Adrenal gland (tissue), 12 donors: ENCODE results near the gene BUD31. TPM values are rescaled to one million over a fixed set of nuclear protein-coding genes. Genes with fewer than 3 reads are reported as not detected.

Source experiments
- DNase-seq, 7 donors: peaks; one replicate each; pipeline ENCODE4 v3.0.0-alpha.2; 2019 to 2020
- H3K27ac ChIP-seq, 5 donors: fragments of 200-600 bp; sonication (generic) in 4 of 5; 1 replicate in 3 of 5; 2 replicates in 2 of 5; pipeline versions ENCODE4 v1.5.1 to v1.8.0; 2016 to 2020; ENCODE audit warnings: mild to moderate bottlenecking in 1 of 5
- H3K27me3 ChIP-seq: fragments of 200-600 bp; 2 replicates; pipeline ENCODE4 v1.8.0; 2021
- H3K36me3 ChIP-seq, 2 donors: fragments of 200-600 bp; replicated peaks in 1 of 2; 1 replicate in 1 of 2; 2 replicates in 1 of 2; pipeline versions ENCODE4 v1.5.1 to v1.8.0; 2018 to 2022
- H3K4me1 ChIP-seq, 2 donors: fragments of 200-600 bp; replicated peaks in 1 of 2; 1 replicate in 1 of 2; 2 replicates in 1 of 2; pipeline versions ENCODE4 v1.5.1 to v1.8.0; 2018 to 2021
- H3K4me3 ChIP-seq, 4 donors: fragments of 200-600 bp; sonication (generic) in 3 of 4; one replicate each; pipeline ENCODE4 v1.5.1; 2016 to 2018
- H3K9me3 ChIP-seq, 3 donors: fragments of 200-600 bp; sonication (generic) in 1 of 3; replicated peaks in 1 of 3; 1 replicate in 2 of 3; 2 replicates in 1 of 3; pipeline versions ENCODE4 v1.5.1 to v1.8.0; 2016 to 2021
- CTCF ChIP-seq, 6 experiments: fragments of 450-650 bp in 4 of 6; fragments of 200-600 bp in 2 of 6; sonication (generic) in 1 of 6; IDR thresholded peaks; 1 replicate in 5 of 6; 2 replicates in 1 of 6; pipeline versions ENCODE4 v1.5.1 to v1.8.0; 2016 to 2021; ENCODE audit warnings: antibody characterized with exemption in 6 of 6, mild to moderate bottlenecking in 2 of 6, moderate library complexity in 1 of 6
- POLR2A ChIP-seq, 2 donors: fragments of 450-650 bp; IDR thresholded peaks; one replicate each; pipeline ENCODE4 v1.6.1; 2017; ENCODE audit warnings: antibody characterized with exemption in 2 of 2, mild to moderate bottlenecking in 2 of 2, moderate library complexity in 1 of 2
- WGBS, 4 donors: extraction: QIAGEN DNeasy Blood & Tissue Kit in 2 of 4; methylation state at CpG; one replicate each; pipeline versions ENCODE4 v1.1.5 to v1.1.7; 2013 to 2017; 5-methylcytosine and 5-hydroxymethylcytosine counted together
- intact Hi-C, 2 donors: fragments of 100-400 bp; cut with DNase I; formaldehyde crosslinking; loops; one replicate each; pipeline versions ENCODE4 v1.14.1 to v1.15.0; 2022 to 2023
- polyA plus RNA-seq, 3 donors: library from polyadenylated mRNA; stranded (reverse); fragments of 200-250 nt in 2 of 3; fragments of 350-450 nt in 1 of 3; fragmentation: Illumina TruSeq in 1 of 3; extraction: RNeasy Lipid Tissue Mini Kit (QIAGEN cat#74804) in 1 of 3; gene quantifications; one replicate each; pipeline ENCODE4 v1.2.3, GENCODE V29; 2013 to 2014
- total RNA-seq, 9 donors: library from RNA; depleted of rRNA in 4 of 9; stranded (reverse); fragments of >200 nt in 4 of 9; fragments of 120-200 nt in 1 of 9; fragmentation: NEBNext Ultra II Directional in 1 of 9; extraction: Animal tissue kit (Norgen Biotek cat#: 25700) in 1 of 9; gene quantifications; one replicate each; pipeline versions ENCODE4 v1.1.0 to v1.2.4, GENCODE V29; 2013 to 2023
- donor health status: healthy with polysubstance abuse.
- donor health status: Bipolar disorder and iron deficiency.
- donor health status: DM: yes; HTN: yes; CAD: no.
- donor health status: DM: no; HTN: no; CAD: no.
- donor health status: DM: no; HTN: no; CAD: no.
- donor health status: DM: yes; HTN: yes; CAD: no.

The BUD31 gene
- total and polyA plus RNA-seq, 12 donors = 59.0 to 287 (median 86.7) TPM

DNA sequence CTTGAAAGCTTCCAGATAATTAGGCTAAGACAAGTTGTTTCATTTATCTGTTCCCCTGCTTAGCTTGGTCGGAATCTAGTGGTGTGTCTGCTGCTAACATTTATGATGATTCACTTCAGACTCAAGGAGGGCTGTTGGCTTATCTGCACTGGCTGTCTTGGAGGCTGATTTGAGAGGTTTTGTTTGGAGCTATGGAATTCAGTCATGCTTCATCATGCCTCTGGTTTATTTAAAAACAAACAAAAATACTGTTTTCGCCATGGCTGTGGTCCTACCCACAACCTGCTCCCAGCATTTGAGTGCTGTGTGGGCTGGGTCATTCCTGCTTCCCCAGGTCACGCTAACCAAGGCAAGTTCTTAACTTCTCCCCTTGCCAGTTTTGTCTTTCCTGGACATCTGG is 46.0 kb upstream of the BUD31 start:
- Histone ChIP-seq H3K4me1 (no peaks in the 10 kb centered on the region), H3K4me3 (no peak overlapping the region), H3K27ac (peak overlapping the region in 1 of 5 donors; percentile 40), H3K27me3 (no peaks in the 10 kb centered on the region), H3K9me3 (no peaks in the 10 kb centered on the region), H3K36me3 (peaks cover 0 to 95% of the 10 kb centered on the region in 2 donors)
- 76 to 91% (median 77%) methylated on average over 3 of the region's 3 CpGs for WGBS, 4 donors
- no peak for DNase-seq
- TF ChIP-seq POLR2A (IDR thresholded peaks at IDR 0.05) = no peak
- no peak for TF ChIP-seq CTCF (IDR thresholded peaks at IDR 0.05)
- intact Hi-C loops = loop anchor here in 1 of 2 donors (5.0 kb wide), 1 partner anchor 54 kb away; no protein-coding TSS in a partner anchor

DNA sequence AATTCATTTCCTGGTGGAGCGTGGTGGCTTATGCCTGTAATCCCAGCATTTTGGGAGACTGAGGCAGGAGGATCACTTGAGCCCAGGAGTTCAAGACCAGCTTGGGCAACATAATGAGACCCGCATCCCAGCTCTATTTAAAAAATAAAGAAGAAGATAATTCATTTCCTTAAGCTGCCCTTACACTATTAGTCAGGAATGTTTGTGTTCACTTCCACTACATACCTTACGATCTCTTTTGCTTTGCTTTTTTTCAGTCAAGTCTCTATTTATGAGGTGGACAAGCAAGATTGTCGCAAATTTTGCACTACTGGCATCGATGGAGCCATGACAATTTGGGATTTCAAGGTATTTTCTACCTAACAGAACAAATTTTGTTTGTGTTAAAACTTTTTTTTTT is 45.5 kb upstream of the BUD31 start:
- intact Hi-C loops = loop anchor here in 1 of 2 donors (5.0 kb wide), 1 partner anchor 54 kb away; no protein-coding TSS in a partner anchor

DNA sequence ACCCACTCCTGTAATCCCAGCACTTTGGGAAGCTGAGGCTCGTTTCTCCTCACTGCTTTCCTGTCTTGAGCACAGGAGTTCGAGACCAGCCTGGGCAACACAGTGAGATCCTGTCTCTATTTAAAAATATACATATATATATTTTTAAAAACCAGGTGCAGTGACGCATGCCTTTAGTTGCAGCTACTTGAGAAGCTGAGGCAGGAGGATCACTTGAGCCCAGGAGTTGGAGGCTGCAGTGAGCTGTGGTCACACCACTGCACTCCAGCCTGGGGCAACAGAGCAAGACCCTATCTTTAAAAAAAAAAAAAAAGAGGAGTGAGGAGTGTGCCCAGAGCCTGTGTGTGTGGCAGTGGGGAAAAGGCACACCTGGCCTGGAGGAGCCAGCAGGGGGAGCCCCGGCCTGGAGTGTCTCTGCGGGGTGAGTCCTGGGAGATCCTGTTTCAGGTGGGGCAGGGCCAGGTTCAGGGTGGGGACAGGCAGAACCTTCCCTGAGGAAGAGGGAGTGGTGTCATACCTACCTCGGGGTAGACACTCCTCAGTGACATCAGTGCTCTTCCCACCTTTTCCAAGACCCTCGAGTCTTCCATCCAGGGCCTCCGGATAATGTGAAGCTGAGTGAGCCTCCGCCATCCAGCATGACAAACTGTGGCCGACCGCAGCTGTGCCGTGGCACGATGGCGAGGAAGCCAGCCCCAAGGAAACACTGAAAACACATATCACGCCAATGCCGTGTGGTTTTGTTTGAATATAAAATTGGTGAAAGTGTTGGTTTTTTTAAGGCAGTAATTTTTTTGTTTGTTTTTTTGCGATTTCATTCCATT is 43.2 kb upstream of the BUD31 start:
- H3K9me3 ChIP-seq = no peaks in the 10 kb centered on the region
- TF ChIP-seq POLR2A (IDR thresholded peaks at IDR 0.05) (no peak), CTCF (IDR thresholded peaks at IDR 0.05) (peak; percentile 28 to 54 (median 46))
- no peak overlapping the region for H3K27ac ChIP-seq
- H3K4me1 ChIP-seq = no peaks in the 10 kb centered on the region
- H3K27me3 ChIP-seq = no peaks in the 10 kb centered on the region
- H3K4me3 ChIP-seq = no peak overlapping the region
- DNase-seq = peak in 3 of 7 donors; percentile 49 to 61 (median 51)
- intact Hi-C loops = no loop called here
- WGBS, 4 donors = 81 to 82% (median 81%) methylated on average over 14 to 17 of the region's 17 CpGs
- H3K36me3 ChIP-seq = peaks cover 0 to 68% of the 10 kb centered on the region in 2 donors

More for the DNA sequence above, 45.5 kb upstream of the BUD31 start:
- Histone ChIP-seq H3K9me3 (no peaks in the 10 kb centered on the region), H3K4me3 (no peak overlapping the region), H3K27ac (no peak overlapping the region), H3K4me1 (no peaks in the 10 kb centered on the region), H3K36me3 (peaks cover 0 to 90% of the 10 kb centered on the region in 2 donors), H3K27me3 (no peaks in the 10 kb centered on the region)
- TF ChIP-seq CTCF (IDR thresholded peaks at IDR 0.05) (no peak), POLR2A (IDR thresholded peaks at IDR 0.05) (no peak)
- WGBS, 4 donors = 94 to 97% (median 94%) methylated on average over 5 of the region's 5 CpGs
- no peak for DNase-seq

GRCh38 chr7:99366646-99367045 is 42.1 kb upstream of the BUD31 start:
- no peaks in the 10 kb centered on the region for H3K9me3 ChIP-seq
- intact Hi-C loops = no loop called here

More at GRCh38 chr7:99366646-99367045, 42.1 kb upstream of the BUD31 start:
- no peaks in the 10 kb centered on the region for H3K4me1 ChIP-seq
- H3K27ac ChIP-seq = no peak overlapping the region
- DNase-seq = no peak
- TF ChIP-seq CTCF (IDR thresholded peaks at IDR 0.05) (no peak), POLR2A (IDR thresholded peaks at IDR 0.05) (no peak)
- peaks cover 0 to 57% of the 10 kb centered on the region in 2 donors for H3K36me3 ChIP-seq
- H3K4me3 ChIP-seq = no peak overlapping the region
- WGBS, 4 donors = 81 to 94% (median 85%) methylated on average over 4 to 11 of the region's 11 CpGs
- H3K27me3 ChIP-seq = no peaks in the 10 kb centered on the region
